GM12875 (cell line): Measurements from ENCODE around the gene HAPLN3.

Source experiments
- H3K4me3 ChIP-seq: one replicate; pipeline ENCODE4 v1.5.1; 2011; ENCODE audit warnings: low read depth, low read length, control low read depth
- TF ChIP-seq, protein P1 (sequence below): IDR thresholded peaks from 2 replicates; pipeline ENCODE4 v1.5.1; 2011; ENCODE audit warnings: low read depth, mild to moderate bottlenecking, control low read depth, inconsistent platforms, low read length, moderate library complexity, borderline replicate concordance; ENCODE audit not compliant: insufficient read depth

The HAPLN3 gene

DNA sequence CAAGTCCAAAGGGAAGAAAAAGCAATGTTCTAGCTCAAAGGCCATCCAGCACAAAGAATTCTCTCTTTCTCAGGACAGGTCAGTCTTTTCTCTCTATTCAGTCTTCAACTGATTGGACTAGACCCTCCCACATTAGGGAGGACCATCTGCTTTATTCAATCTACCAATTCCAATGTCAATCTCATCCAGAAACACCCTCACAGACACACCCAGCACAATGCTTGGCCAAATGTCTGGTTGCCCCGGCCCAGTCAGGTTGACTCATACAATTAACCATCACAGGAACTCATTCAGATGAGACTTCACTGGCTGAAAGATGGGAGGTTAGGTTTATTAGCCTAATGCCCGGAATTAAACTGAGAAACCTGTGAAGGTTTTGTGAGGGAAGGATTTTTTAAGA lies 59.7 kb downstream of the HAPLN3 start:
- TF ChIP-seq, protein P1, sequence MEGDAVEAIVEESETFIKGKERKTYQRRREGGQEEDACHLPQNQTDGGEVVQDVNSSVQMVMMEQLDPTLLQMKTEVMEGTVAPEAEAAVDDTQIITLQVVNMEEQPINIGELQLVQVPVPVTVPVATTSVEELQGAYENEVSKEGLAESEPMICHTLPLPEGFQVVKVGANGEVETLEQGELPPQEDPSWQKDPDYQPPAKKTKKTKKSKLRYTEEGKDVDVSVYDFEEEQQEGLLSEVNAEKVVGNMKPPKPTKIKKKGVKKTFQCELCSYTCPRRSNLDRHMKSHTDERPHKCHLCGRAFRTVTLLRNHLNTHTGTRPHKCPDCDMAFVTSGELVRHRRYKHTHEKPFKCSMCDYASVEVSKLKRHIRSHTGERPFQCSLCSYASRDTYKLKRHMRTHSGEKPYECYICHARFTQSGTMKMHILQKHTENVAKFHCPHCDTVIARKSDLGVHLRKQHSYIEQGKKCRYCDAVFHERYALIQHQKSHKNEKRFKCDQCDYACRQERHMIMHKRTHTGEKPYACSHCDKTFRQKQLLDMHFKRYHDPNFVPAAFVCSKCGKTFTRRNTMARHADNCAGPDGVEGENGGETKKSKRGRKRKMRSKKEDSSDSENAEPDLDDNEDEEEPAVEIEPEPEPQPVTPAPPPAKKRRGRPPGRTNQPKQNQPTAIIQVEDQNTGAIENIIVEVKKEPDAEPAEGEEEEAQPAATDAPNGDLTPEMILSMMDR, result no peak
- H3K4me3 ChIP-seq, result no peak overlapping the region

DNA sequence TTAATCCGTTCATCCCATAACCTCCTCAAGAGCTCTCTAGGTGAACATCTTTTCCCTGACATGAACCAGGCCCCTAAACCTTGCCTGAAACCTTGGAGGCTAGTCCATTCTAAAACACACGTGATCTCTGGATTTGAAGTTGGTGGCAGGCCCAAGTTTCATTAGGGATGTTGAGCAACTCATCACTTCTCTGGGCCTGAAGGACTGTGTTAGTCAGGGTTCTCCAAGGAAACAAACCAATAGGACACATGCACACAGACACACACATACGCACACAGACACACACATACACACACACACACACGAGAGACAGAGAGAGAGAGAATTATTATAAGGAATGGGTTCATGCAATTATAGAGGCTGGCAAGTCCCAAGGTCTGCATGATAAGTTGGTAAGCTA lies 60.2 kb downstream of the HAPLN3 start:
- TF ChIP-seq, protein P1, result no peak
- no peak overlapping the region for H3K4me3 ChIP-seq

DNA sequence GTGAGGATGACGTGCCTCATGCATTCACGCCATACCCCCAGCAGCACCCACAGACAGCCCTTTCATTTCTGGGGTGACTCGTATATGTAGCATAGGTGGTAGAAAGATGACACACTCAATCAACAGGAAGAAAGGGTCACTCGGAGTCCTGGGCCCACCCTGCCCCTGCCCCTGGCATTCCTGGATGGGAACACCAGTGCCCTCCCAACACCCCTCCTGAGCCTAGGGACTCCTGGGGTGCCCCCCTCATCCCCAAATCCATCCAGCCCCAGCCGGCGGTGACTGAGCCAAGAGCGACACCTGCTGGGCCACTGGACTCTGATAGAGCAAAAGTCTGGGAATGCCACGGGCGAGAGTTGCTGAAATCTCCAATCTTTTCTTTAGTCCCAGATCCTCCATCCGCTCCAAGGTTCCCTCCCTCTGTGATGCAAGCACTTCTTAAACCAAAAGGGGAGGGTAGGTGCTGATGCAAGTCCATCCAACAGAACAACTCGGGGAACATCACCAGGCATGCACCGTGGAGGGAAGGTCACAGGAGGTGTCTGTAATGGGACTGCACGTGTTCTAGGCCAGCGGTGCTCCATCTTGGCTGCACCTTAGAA lies 61.0 kb downstream of the HAPLN3 start:
- H3K4me3 ChIP-seq, result no peak overlapping the region
- TF ChIP-seq, protein P1, result peak; percentile 56; the same call in 1 of the 2 replicates

DNA sequence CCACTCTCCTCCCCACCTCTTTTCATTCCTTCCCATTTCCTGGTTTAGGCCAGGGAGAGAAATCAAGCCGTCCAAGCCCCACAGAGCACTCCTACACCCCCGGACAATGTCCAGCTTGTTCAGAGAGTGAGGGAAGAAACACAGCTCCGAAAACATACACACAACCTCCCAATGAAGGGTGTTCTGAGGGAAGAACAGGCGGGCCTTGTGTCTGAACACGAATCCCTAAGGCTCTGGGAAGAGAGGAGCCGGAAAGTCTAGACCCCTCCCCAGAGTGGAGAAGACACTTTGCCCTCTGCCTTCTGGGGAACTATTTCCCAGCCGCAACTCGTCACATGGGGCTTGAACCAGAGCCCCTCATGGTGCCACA lies 61.6 kb downstream of the HAPLN3 start:
- TF ChIP-seq, protein P1, result no peak
- H3K4me3 ChIP-seq, result no peak overlapping the region

DNA sequence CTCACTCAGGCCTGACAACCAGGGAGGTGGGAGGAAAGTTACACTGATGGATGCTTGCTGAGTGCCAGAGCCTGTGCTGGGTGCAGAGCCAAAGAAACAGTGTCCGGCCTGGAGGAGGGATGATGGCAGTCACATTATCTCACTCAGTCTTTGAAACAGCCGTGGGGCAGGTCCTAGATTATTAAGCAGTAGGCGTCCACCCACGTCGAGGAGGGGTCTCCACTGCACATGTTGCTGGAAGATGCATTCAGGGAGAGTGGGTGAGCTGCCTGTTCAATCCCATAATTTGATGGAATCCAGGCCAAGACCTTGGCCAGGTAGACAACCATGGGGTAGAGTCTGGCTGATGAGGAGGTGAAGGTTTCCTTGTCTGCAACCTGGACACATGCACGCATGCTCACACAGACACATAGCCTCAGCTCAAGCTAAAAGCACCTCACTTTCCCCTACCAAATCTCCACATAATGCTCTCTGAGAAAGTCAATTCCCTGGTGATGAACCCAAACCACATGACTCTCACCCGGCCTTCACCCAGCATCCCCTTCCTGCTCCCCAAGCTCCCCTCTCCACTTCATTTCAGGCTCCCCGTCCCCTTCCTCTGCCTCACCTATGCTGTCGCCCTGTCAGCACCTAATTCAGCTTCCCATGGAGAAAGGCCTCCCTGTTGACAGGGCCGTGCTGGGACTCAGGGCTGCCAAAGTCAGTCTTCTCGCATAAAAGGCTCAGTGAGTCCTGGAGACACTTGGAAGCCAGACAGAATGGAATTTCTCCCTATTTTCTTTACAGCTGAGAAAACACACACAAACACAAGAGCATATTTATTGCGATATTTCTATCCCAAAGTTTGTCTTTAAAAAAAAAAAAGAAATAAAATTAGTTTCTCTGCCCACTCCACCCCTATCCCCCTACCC lies 62.3 kb downstream of the HAPLN3 start:
- H3K4me3 ChIP-seq, result no peak overlapping the region
- TF ChIP-seq, protein P1, result no peak

GRCh38 chr15:88830016-88830415 lies 65.3 kb downstream of the HAPLN3 start:
- H3K4me3 ChIP-seq, result no peak overlapping the region
- TF ChIP-seq, protein P1, result no peak

DNA sequence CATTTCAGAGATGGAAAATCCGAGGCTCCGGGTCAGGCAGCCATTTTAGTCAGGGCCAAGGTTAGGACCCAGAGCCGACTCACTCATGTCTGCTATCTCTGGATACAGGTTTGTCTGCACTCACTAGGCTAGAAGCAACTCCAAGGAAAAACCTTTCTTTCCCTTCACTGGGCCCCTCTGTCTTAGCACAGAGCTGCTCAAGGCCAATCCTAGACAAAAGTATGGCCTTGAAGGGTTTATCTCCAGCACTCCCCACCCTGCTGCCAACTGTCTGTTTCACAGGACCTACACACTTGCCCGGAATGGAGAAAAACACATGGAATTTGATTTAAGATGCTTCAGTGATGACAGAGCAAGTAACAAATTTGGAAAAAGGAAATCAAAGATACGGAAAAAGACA lies 66.6 kb downstream of the HAPLN3 start:
- TF ChIP-seq, protein P1, result no peak
- H3K4me3 ChIP-seq, result no peak overlapping the region
